Activated CD4-positive, alpha-beta T cell treated with anti-CD3 and anti-CD28 coated beads, Interleukin-2, amount 50 U/mL, for 48 hours (primary cell): ENCODE data around the gene MSX2.

Experiments used
- DNase-seq, 2 experiments: peaks; one replicate each; pipeline ENCODE4 v3.0.0-alpha.2; 2020

Gene MSX2

DNA sequence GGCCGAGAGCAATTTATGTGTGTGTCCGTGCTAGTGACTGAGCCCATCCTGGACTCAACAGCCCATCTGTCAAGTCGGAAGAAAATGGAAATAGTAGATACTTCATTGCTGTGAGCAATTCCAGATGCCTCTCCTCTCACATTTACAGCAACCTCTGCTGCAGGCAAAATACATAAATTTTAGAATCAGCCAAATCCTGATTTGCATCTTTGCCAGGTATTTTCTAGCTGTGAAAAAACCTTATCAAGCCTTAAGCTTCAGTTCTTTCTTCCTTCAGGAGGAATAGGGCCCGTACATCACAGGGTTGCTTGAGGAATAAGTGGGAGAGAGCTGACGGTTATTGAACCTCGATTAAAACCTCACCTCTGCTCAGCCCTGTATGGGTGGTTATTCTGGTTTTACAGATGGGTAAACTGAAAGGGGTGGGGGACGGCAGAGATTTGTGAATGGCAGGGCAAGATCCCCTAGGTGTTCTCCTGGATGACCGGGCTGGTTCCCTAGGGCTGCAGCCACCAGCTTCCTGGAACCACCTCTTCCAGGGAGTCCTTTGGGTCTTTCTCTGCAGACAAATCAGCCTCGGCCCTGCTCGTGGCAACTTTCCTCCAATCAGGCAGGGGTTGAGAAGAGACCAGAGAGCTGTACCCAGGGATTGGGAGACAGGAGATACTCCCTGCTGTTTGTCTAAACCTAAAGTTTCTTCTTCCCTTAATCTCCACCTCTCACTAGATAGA lies 5.3 kb upstream of the MSX2 start:
- no peak for DNase-seq

DNA sequence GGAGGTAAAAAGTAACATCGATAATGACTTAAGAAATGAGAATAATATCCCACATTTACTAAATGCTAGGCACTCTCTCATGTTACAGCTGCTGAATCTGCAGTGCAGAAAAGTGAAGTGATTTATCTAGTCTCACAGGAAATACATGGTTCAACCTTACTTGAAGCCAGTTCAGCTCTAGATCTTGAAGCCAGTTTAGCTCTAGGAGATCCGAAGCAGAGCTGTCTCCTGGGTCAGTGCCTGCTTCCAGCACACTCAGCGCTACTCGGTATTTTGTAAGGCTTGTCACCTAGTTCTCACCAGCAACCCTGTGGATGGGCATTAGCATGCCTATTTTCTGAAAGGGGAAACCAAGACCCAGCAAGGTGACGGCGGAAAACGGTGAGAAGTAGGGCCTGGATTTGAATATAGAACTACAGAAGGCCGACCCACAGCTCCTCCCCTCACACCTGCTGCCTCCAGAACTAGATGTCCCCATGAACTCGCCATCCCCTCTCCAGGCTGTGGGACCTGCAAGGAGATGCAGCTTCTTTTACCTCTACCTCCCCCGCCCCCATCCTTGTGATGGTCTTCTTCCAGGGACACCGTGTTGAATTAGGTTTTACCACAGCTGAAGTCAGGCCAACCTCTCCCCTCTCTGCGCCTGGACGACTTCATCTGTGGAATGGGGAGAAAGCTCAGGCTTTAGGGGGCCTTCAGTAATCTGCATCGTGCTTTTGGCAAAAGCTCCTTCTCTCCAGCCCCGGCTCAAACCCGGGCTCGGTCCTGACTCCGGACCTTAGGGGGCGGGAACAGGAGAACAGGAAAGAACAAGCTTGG lies 4.4 kb upstream of the MSX2 start:
- DNase-seq, result no peak

DNA sequence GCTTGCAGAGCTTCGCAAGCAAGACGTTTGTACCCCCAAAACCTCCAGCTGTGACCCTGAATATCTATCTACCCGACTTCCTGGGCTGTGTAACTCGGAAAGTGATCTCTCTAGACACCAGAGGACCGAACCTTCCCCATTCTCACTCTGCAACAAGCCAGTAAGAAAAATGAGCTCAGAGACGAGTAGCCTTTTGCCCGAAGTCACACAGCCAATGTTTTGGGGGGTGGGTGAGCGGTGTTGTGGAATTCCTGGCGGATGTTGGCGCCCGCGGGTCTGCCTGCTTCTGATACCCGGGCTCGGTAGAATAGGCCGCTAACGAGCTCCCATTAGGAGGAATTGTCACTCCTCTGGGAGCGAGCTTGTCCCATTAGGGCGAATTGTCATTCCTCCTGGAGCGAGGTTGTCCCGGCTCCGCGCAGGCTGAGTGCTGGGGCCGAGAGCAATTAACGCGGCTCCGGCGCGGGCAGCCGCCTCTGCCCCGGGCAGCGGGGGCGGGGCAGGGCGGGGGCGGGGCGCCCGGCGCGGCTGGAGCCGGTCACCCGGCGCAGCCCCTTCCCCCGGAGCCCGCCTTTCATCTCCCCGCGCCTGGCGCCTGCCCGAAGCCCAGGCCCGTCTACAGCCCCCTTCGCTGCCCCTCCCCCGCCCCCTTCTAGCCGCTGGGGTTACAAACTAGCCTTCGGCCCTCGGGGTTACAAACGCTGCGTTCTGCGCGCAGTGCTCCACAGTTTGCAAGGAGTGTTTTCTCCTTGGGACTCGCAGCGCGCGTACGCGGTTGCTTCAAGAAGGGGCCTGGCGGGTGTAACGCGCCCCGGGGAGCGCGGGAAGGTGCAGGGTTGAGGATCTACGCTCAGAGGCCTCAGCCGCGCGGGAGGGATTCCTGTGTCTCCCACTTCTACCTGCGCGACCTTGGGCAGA lies 3.5 kb upstream of the MSX2 start:
- DNase-seq, result no peak

DNA sequence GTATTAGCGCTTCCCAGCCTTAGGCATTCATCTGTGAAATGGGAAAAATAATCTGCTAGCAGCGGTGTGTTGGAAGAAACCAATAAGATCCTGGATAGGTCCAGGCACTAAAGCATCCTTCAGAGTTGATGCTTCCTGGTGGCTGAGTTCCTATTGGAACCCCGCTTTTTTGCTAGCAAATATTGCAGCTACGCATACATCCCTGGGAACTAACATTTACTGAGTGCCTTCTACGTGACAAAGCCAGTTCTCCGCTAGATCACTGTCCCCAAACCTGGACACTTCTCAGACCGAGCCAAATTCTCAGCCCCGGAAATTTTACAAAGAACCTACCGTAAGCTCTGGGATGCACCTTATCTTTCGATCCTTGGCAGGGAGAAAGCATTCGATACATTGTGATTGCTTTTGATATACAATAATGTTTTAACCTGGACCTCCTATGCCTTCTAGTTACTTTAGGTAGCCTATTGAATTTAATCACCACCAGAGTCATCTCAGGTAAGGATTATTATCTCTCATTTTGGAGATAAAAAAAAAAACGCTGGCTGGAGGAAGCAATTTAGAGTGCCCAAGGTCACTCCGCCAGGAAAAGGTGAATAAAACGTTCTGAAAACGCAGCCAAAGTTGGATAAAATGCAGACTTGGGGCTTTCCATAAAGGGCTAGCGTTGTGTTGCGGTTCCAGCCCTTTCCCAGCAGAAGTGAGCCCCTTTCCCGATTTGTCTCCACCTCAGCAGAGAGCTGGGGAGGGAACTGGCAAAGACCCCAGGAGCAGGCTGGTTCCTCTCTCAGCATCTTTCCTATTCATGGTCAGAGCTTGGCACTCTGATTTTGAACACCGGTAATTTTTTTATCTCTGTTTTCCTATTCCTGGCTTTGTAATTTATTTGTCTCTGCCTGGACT lies 2.6 kb upstream of the MSX2 start:
- DNase-seq, result no peak

DNA sequence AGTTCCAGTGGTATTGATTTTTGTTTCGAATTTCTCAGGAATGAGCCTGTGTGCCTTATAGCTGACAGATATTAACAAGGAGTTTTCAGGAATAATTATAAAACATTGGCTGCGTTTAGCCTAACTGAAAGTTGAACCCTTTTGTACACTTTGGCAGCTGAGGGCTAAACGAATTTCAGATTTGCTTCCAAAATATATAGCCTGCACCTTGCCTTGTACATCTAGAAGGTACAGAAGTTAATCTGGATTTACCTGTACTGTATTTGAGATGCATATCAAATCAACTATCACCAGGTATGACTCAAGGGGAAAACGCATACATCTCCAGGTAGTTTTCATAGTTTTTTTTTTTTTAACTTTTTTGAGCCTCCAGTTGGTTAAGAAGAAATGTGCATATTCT lies 1.9 kb upstream of the MSX2 start:
- no peak for DNase-seq

DNA sequence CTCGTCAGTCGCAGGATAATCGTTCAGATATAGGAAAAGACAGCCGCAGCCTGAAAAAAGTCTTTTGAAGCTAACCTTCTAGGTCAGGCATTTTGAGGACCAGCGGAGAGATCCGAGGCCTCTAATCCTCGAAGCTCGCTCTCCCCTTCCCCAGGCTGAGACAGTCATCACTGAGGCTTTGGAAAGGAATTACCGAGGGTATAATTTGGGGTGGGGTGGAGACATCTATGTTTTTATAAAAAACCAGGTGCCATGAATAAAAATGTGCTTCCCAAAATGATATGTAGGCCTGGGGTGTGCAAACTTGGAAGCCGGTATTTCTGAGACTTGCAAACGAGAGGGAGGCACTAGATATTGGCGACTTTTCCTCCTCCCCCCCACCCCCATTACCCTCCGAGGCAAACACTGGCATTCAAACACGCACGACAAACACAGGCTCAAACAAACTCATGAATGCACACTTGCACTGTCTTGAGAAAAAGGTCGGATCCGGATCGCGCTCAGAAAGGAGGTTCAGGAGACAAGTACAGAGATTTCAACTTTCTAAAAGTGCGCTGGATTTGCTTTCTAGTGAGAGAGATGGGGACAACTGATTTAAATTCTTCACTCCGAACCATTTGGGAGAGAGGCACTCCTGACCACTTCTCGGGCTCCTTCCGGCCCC lies 935 bp upstream of the MSX2 start:
- DNase-seq, result no peak

DNA sequence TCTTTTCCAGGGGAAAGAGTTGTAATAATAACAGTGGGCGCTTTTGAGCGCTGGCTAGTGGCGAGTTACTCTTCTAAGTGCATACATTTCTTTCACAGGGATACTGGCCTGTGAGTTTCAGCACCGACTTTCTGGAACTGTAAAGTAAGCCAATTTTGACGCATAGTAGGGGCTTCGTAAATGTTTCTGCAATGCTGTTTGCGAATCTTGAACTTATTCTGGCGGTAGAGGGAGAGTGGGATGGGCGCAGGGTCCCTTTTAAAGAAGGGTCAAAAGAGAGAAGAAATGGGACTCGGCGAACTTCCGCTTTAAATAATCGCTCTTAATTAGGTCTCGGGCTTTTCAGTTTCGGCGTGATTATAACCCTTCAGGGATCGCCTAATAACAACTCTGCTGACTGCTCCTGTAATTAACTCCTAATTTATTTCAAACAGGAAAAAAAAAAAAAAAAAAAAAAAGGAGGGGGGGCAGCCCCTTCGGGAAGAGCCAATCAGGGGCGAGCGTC lies 351 bp upstream of the MSX2 start:
- no peak for DNase-seq

DNA sequence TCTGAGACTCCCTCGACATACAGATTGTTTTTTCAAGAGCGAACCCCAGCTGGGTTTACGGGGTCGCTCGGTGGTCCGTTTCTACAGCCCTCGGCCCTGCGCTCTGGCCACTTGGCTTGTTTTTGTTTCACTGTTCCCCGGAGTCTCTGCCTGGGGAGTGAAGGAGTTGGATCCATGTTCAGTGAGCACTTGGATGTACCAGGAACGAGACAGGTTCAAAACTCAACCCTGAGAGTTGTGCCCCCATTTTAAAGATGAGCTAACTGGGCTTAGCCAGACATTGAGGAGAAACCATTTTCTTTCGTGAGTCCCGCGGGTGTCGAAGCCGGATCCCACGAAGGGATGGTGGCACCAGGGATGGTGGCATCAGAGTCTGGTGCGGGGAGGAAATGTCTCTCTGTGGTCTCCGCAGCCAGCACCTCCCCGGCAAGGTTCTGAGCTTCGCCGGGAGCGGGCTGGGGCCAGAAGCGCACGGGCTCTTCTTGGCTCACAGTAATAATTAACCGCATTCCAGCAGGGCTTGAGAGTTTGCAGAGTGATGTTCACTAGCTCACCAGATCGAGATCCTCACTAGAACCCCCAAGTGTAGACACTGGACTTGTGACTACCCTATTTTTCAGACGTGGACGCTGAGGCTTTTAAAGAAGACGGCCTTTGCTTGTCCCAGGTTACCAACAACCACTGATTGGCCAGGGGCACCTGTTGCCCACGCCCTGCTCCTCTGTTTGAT lies 1.0 kb downstream of the MSX2 start:
- no peak for DNase-seq

DNA sequence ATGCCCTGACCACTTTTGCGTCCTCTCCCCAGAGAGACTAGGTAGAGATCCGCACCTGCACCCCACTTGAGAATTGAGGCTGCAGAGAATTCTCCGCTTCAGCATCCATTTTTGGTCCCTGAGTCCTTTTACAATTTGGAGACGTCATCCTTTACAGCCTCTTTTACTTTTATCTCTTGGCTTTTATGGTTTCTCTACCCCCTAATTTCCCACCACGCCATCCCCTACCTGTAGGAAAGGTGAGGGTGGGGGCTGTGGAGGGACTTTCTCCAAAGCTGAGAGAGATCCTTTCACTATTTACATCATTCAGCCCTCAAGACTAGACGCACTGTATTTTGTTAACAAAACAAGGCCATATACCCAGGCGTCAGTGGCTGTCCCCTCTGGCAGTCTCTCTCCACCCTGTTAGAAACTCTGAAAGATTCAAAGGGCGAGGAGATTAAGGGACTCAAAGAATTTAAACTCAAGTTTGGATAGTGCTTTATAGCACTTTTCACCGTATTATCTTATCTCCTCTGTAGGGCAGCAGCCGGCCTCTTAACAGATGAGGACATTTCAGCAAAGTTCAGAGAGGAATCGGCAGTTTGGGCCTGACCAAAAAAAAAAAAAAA lies 1.7 kb downstream of the MSX2 start:
- DNase-seq, result no peak

DNA sequence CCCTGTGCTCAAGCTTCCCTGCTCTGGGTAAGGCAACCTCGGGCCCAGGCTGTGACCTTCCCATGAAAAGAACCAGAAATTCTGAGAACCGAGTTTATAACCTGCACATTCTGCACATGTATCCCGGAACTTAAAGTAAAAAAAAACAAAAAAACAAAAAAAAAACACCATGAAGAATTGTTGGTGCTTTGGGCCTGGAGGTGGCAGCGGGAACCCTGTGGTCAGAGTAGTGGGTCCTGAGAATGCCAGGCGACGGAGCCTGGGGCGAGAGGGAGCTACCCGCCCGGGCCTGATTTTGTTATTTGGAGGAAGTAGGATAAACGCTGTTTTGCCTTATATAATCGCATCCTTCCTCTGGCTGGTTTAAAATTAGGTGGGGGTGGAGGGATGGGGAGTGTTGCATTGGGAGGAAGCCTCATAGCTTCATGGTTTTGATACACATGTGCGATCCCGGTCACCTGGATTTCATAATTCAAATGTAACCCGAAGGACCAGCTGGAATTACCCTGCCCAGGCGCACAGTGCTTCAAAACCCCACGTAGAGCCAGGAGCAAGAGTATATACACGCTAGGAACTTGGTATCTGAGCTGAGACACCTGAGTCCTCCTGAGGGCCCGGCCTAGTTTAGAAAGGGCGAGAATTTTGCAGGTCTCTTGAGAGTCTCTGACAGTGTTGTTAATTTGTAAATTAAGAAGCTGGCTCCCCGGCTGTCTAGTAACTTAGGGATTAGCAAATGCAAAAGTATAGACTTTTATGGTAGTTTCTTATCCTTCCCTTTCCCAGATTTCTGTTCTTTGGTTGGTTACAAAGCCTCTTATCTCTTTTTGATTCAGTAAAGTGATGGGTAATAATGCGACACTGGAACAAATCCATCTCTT lies 2.8 kb downstream of the MSX2 start:
- no peak for DNase-seq

DNA sequence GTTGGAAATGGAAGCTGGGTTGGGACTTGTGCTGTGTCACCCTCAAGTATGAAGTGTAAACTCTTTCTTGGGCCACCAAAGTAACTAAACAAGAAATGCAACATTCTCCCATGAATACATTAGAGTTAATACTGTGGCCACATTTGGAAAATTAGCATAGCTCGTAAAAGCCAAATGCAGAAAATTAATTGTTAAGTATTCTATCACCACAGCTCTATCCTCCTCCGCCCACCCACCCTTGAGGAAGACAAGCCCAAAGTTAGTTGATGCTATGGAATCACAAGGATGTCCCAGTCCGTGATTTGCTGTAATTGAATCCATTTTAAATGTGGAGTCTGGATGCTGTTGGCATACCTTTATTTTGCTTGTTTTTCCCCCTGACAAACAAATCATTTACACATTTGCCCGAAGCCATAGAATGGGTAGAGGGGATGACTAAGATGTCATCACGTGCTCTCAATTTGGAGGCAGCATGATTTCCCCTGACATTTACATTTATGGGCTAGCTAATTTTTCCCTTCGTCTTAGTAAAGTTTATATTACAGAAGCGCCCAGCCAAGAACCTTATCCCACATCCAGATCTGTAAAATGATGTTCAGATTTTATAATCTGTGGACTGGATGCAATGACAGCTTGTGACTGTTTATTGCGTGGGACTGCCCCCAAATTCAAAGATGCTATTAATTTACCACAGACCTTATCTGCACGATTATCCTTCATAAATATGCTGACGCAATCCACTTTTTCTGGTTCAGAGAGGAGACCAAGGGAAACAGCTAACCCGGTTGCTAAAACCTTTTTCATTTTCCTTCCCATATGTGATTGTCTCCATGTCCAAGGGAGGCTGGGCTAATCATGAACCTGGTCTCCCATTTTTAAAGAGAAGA lies 3.7 kb downstream of the MSX2 start:
- no peak for DNase-seq

DNA sequence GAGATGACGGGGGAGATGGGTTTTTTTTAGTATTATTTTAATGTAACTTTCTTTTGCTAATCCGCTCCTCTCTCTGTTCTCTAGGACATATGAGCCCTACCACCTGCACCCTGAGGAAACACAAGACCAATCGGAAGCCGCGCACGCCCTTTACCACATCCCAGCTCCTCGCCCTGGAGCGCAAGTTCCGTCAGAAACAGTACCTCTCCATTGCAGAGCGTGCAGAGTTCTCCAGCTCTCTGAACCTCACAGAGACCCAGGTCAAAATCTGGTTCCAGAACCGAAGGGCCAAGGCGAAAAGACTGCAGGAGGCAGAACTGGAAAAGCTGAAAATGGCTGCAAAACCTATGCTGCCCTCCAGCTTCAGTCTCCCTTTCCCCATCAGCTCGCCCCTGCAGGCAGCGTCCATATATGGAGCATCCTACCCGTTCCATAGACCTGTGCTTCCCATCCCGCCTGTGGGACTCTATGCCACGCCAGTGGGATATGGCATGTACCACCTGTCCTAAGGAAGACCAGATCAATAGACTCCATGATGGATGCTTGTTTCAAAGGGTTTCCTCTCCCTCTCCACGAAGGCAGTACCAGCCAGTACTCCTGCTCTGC lies 4.8 kb downstream of the MSX2 start:
- DNase-seq, result no peak

DNA sequence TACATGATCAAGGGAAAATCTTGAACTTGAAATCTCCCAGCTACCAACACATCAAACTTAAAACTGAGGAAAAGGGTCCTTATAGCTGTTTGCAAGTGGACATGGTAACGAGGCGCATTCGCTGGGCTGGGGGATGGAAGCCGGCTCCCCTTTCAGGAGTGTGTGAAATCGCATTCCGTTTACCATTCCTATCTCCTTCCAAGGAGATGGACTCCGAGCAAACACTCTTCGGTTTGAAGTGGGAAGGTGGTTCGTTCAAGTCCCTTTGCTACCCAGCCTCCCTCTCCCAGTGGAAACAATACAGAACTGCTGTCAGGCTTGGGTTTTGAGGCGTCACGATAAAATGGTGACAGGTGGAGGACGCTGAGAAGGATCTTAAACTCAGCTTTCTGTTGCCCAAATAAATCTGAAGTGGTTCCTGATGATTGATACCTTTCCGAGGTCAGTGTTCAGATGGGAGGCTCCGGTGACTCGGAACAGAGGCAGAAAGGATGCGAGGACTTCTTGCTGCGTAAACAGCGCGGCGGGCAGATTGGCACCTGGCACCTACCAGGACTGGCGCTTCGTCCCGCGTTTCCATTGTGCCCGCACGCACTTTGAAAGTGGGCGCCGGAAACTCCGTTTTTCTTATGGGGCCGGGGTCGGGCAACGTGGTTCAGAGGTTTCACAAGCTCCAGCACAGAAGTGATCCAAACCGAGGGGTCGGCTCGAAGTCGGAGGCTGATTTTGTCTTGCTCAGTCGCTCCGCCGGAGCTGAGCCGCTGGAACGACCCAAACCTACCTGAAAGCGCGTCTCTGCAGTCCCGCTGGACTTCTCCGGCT lies 7.0 kb downstream of the MSX2 start:
- no peak for DNase-seq

DNA sequence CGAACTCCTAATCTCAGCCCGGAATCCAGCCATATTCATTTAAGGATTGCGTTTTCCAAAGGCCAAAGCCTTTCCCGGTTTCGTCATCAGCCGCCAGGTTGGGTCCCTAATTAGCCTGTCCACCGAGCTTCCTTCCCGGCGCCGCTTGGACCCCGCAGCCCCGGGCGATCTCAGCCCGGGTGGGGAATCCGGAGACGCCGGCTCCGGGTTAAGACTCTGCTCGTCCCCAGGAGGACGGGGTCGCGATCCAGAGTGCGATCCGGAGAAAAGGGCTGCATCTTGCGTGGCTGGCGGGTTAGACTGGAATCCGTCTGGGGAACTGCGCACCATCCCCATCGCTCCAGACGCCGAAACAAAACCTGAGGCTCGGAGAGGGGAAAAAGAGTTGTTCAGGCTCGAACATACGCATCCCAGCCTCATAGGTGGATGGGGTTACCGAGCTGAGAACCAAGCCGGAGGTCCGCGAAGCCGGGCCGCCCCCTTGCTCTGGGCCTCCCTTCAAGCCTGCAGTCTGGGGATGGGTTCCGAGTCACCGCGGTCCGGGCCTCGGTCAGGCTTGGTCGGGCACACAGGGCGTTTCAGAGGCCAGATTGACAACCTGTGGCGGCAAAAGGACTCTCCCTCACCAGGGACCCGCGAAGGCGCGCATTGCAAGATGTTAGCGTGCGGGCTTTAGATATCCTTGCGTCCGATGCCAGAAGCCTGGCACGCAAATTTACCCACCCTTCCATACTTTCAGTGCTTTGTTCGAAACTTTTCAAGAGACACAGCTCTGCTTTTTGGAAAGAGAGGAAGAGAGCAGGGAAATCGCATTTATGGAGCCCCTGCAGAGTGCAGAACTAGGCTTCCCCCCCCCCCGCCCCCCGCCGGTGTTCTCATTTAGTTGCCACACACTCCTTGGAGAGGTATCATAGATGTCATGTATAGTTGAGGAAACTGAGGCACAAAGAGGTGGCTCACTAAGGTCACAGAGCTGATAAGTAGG lies 7.9 kb downstream of the MSX2 start:
- DNase-seq, result no peak

DNA sequence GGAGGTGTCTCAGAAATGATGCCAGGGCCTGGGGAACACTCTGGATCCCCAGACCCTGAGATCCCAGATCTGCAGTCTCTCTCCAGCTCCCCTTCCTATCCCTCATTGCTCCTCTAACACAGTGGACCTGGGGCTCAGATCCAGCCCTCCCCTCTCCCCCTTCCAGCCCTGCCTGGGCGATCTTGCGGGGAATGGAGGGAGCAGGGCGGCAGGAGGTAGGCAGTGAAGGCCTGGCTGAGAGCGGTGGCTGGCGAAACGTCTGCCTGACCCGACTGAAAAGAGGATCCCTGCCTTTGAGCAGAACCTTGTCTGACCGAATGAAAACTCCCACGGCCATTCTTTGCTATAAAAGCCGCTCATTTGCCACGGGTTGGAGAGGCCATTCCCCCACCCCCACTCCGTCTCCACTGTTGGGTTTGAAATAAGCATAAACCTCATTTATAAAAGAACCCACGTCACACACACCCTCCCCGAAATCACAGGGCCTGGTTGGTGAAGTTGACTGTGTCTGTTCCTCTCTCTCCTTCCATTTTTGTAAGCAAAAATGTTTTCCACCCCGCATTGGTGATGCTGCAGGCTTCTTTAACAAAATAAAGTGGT lies 8.8 kb downstream of the MSX2 start:
- no peak for DNase-seq
